ENCODE measurements around the gene FHL3. TPM values are rescaled to one million over a fixed set of nuclear protein-coding genes. Genes with fewer than 3 reads are reported as not detected.

Gene FHL3
- polyA plus RNA-seq, 3 donors: 15.7 to 17.3 (median 16.7) TPM

DNA sequence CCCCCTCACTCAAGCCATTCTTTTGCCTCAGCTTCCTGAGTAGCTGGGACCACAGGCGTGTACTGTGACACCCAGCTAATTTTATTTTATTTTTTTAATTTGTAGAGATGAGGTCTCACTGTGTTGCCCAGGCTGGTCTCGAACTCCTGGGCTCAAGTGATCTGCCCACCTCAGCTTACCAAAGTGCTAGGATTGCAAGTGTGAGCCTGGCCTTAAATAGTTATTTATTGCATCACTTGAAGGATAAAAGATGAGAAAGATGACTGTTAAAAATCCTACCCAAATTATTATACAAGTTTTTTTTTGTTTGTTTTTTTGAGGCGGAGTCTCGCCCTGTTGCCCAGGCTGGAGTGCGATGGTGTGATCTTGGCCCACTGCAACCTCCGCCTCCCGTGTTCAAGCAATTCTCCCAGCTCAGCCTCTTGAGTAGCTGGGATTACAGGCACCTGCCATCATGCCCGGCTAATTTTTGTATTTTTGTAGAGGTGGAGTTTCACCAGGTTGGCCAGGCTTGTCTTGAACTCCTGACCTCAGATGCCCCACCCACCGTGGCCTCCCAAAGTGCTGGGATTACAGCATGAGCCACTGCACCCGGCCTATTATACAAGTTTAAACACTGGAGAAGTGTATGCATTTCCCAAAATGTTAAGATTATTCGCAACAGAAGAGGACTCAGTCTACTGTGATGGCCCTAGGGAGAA, 9.6 kb upstream of the FHL3 start:
- DNase-seq (ENCODE audit: low read depth in 3 of 3, low spot score in 2 of 3): no peak

DNA sequence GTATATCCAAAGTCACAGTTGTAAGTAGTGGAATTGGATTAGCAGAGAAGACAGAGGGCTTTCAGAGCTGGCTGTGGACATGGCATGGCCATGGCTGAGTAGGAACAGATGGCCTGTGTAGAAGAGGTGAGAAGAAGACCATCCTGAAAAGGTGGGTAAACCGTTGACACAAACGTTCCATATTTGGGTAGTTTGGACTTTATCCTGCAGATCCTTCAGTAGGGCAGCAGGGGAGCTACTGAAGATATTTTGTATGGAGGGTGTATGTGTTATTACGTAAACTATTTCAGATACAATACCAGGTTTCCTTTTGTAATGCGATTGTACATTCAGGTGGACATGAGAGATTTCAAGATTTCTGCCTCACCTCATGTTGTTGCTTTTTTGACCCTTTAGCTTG, 8.9 kb upstream of the FHL3 start:
- no peak for DNase-seq (ENCODE audit: low read depth in 3 of 3, low spot score in 2 of 3)

DNA sequence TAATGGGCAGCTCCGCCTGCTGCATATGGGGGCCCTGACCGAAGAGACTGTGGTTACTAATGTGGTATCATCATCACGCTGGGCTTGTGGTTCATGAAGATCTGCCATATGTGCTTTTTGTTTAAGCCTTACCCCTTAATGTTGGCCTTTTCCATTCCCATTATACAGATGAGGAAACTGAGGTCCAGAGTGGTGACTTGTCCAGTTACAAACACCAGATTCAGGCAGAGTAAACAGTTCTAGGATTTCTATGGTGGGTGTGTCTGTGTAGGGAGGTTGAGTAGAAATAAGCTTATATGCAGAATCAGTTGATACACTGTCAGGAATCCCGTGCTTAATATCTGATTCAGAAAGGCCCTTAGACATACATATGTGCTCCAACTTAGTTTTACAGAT, 7.9 kb upstream of the FHL3 start:
- no peak for DNase-seq (ENCODE audit: low read depth in 3 of 3, low spot score in 2 of 3)

DNA sequence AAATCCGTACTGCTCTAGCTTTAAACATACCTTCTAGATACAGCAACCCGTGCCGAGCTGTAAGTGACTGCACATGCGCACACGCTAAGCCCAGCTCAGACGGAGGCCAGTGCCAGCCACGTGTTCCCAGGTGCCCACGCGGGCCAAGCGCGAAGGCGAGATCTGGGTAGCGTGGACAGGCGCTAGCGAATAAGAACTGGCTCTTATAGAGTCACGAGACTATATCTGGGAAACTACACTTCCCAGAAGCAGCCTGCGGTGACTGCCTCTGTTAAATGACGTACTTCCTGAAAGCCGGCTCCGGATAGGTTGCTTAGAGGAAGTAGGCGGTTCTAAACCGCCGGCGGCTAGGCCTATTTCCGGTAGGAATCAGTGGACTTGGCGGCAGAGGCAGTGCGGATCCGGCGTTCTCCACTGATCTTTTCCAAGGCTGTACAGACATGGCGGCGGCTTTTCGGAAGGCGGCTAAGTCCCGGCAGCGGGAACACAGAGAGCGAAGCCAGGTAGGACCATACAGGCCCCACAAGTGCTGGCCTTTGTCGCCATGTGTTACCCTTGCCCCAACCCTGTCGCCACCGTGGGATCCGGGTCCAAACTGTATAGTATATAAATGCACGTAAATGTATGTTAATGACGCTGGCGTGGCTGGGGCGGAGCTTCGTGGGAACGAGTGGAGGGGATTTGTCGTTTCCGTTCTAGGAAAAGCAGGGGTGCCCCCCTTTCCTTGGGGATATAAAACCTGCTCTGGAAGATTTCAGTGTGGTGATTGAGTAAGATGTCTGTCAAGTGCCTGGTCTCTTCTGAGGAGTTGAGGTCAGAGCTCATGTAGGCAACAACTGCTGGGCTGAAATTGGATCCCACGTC, 7.3 kb upstream of the FHL3 start, which contains the start of gene UTP11:
Gene UTP11 (plus strand): TSS at position 372 of the 864 bp plus-strand sequence. CDS start 69 bp downstream, at position 441.
- DNase-seq (ENCODE audit: low read depth in 3 of 3, low spot score in 2 of 3): peak; percentile 95 to 98 (median 97)

- no peak for DNase-seq (ENCODE audit: low read depth in 3 of 3, low spot score in 2 of 3)
Measured at GRCh38 chr1:38009841-38010180, 4.5 kb upstream of the FHL3 start.

DNA sequence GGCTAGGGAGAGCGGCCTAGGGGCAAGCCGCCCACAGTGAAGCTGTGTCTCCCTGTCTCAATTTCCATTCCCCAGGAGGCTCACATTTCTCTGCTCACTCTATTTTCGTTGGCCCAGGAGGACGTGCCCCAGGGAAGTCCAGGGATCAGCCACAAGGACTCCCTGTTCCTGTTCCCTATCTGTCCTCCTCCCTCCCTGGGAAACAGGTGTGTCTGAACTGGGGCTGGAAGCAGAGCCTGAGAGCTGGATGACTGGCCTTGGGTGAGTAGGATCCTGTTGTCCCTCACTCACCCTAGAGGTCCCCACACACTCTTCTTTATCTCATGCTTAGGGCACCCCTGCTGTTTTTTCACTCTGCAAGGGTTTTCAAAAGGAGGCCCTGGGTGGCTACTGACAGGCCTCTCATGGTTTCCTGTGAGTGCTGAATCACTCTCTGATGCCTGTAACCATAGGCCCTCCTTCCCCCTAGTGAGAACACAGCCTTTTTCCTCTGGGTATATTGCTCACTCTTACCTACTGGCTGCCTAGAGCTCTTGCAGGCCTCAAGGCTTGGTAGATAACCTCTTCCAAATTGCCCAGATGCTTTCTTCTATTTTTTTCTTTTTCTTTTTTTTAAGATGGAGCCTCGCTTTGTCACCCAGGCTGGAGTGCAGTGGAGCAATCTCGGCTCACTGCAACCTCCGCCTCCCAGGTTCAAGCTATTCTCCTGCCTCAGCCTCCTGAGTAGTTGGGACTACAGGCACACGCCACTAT, 4.0 kb upstream of the FHL3 start:
- no peak for DNase-seq (ENCODE audit: low read depth in 3 of 3, low spot score in 2 of 3)

- DNase-seq (ENCODE audit: low read depth in 3 of 3, low spot score in 2 of 3): no peak
Measured at GRCh38 chr1:38006008-38006828, 904 bp upstream of the FHL3 start.

GRCh38 chr1:38004284-38005108, 818 bp downstream of the FHL3 start:
- no peak for DNase-seq (ENCODE audit: low read depth in 3 of 3, low spot score in 2 of 3)

DNA sequence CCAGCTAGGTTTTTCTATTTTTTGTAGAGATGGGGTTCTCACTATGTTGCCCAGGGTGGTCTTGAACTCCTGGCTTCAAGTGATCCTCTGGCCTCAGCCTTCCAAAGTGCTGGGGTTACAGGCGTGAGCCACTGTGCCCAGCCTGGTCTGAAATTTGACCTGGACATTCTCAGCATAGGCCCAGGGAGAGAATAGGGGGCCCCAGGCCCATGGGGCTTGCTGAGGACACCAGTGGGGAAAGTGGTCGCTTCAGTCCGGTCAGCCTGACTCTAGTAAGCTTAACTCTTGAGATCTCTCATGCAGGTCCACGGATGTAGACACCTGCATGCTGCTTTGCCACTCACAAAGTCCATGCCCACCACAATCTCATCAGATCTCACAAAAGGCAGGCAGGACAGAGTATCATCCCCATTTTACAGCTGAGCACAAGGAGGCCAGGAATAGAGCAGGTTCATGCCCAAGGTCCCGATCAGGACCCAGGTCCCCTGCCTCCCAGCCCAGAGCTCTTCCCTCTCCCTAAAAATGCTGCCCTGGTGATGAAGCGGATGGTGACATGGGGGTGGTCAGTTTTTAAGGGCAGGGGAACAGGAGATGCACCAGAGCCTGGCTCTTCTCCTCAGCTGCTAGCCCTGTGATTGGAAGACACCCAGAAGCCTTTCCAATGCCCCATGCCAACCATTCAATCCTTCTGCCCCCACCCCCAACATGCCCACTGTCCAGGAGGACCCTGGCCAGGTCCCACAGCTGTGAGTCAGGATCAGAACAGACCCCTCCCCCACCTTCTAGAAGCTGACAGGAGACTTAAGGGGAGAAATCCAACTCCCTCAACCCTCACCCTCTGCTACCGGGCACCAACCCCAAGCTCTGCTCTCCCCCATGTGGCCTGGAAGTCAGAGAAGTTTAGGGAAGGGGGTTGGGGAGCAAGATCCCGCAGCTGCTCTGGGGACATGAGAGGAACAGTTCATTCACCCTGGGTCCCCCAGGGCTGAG, 1.8 kb downstream of the FHL3 start:
- no peak for DNase-seq (ENCODE audit: low read depth in 3 of 3, low spot score in 2 of 3)

GRCh38 chr1:38000529-38001455, 4.5 kb downstream of the FHL3 start:
- DNase-seq (ENCODE audit: low read depth in 3 of 3, low spot score in 2 of 3): no peak

GRCh38 chr1:38000233-38000528, 5.1 kb downstream of the FHL3 start:
- DNase-seq (ENCODE audit: low read depth in 3 of 3, low spot score in 2 of 3): no peak

DNA sequence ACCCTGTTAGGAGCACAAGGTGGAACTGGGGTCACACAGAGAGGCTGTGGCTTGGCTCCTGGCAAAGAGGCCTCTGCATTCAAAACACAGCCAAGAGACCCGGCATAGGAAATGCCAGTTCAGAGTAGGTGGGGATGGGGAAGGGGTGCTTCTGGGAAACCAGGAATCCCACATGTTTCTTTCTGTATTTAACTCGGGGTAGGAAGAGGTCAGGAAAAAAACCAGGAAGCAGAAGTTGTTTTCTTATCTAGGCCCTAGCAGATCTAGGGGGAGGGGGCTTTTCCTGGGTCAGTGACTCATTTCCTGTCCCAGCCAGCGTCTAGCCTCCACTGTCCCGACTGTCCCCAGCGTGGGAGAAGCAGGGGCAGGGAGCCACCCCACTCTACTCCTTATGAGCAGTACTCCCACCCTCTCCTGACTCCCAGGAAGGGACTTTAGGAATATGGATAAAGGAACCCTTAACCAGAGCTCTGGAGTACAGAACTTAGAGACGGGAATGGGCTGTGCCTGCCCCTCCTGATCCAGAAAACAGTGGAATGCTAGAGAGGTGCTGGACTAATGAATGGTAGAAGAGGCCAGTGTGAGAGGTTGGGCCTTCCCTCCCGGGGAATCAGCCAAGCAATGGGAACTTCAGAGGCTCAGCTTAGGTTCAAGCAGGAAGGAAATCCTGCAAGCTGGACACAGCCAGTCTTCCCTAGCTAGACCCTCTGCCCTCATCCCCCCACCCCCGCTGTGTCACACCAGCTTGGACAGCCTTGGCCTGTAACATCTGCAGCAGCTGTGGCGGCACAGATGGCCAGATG, 5.7 kb downstream of the FHL3 start:
- DNase-seq (ENCODE audit: low read depth in 3 of 3, low spot score in 2 of 3): no peak

DNA sequence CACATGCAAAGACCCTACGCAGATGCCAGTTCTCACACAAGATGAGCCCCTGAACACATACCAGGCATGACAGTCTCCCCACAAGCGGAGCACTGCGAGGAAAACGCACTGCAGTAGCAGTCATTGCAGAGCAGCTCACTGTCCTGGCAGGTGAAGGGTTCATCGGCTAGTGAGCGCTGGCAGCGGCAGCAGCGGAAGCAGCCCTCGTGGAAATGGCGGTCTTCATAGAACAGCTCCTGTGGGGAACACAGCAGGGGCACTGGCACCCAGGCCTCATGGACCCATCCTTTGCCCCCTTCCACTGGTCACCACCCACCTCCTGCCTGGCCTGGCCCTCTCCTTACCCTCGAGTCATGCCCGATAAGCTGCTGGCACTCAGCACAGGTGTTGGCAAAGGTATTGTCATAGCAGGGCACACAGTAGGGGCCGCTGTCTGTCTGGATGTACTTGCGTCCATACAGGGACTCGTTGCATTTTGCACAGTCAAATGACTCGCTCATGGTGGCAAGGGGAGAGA, 6.3 kb downstream of the FHL3 start:
- DNase-seq (ENCODE audit: low read depth in 3 of 3, low spot score in 2 of 3): no peak

GRCh38 chr1:37998089-37998808, 7.1 kb downstream of the FHL3 start:
- no peak for DNase-seq (ENCODE audit: low read depth in 3 of 3, low spot score in 2 of 3)

- DNase-seq (ENCODE audit: low read depth in 3 of 3, low spot score in 2 of 3): no peak
Measured at GRCh38 chr1:37997256-37998088, 7.8 kb downstream of the FHL3 start.
